K562 (cell line): ENCODE data around the gene MCCD1. TPM values are rescaled to one million over a fixed set of nuclear protein-coding genes. Genes with fewer than 3 reads are reported as not detected.

Experiments used
- BDP1 ChIP-seq: IDR thresholded peaks from 3 replicates; pipeline ENCODE4 v1.6.1; 2011; ENCODE audit not compliant: insufficient read length, insufficient read depth
- GATA2 ChIP-seq: sonication (generic); formaldehyde crosslinking; IDR thresholded peaks from 2 replicates; pipeline ENCODE4 v1.4.0; 2020; ENCODE audit warnings: mild to moderate bottlenecking, missing genetic modification reagents
- NR2C2 ChIP-seq, 2 experiments: fragments of 200-800 bp in 1 of 2; sonication (Bioruptor generic) in 1 of 2; sonication (generic) in 1 of 2; formaldehyde crosslinking in 1 of 2; IDR thresholded peaks; 2 replicates each; pipeline versions ENCODE4 v1.6.1 to v1.8.0; 2016 to 2022; ENCODE audit warnings: mild to moderate bottlenecking in 1 of 2, missing compliant biosample characterization in 1 of 2, missing genetic modification characterization in 1 of 2, missing genetic modification reagents in 1 of 2
- PHTF2 ChIP-seq: fragments of 250-450 bp; sonication (Bioruptor Pico); IDR thresholded peaks from 2 replicates; pipeline ENCODE4 v1.5.0; 2021; ENCODE audit warnings: mild to moderate bottlenecking
- STAT6 ChIP-seq: sonication (generic); formaldehyde crosslinking; IDR thresholded peaks from 2 replicates; pipeline ENCODE4 v1.8.1; 2023; ENCODE audit warnings: mild to moderate bottlenecking, missing genetic modification reagents
- ZBTB40 ChIP-seq, 2 experiments: fragments of 450-650 bp in 1 of 2; sonication (generic) in 1 of 2; formaldehyde crosslinking in 1 of 2; IDR thresholded peaks; 2 replicates each; pipeline versions ENCODE4 v1.7.1 to v1.9.0; 2016 to 2022; ENCODE audit warnings: inconsistent platforms in 1 of 2, mild to moderate bottlenecking in 1 of 2, missing genetic modification reagents in 1 of 2
- ZBTB43 ChIP-seq: sonication (generic); formaldehyde crosslinking; IDR thresholded peaks from 2 replicates; pipeline ENCODE4 v1.8.0; 2023; ENCODE audit warnings: mild to moderate bottlenecking, missing genetic modification reagents
- ZNF507 ChIP-seq: conservative IDR thresholded peaks from 2 replicates; pipeline ENCODE4 v1.6.1; 2017; ENCODE audit warnings: missing genetic modification characterization, missing compliant biosample characterization
- polyA plus RNA-seq, 8 experiments: library from polyadenylated mRNA; depleted of rRNA in 4 of 8; stranded (reverse) in 5 of 8; unstranded in 3 of 8; fragments of >200 nt; fragmentation: Nextera tagmentation in 2 of 8; fragmentation: Illumina TruSeq in 1 of 8; extraction: Ambion mirVana in 2 of 8; extraction: Trizol in 1 of 8; gene quantifications; 2 replicates each; pipeline versions ENCODE4 v1.2.1 to v1.2.3, GENCODE V29; 2011 to 2014; ENCODE audit warnings: inconsistent platforms in 1 of 8, missing spikeins in 1 of 8
- total RNA-seq, 7 experiments: library from RNA; depleted of rRNA in 6 of 7; stranded (reverse); fragments of >200 nt in 6 of 7; fragmentation: Illumina TruSeq in 2 of 7; extraction: Trizol in 2 of 7; gene quantifications; 2 replicates each; pipeline versions ENCODE4 v1.2.1 to v1.2.3, GENCODE V29; 2011 to 2021; ENCODE audit warnings: low replicate concordance in 1 of 7

The MCCD1 gene
- total and polyA plus RNA-seq, 9 of the 15 experiments (the other 6 are each of a cell fraction or from before 2014, with no cell fraction given) = not detected

GRCh38 chr6:31534521-31535040, 5.8 kb downstream of the MCCD1 start (continued):
- TF ChIP-seq PHTF2 (CRISPR knock-in tag) (no peak), ZBTB40 (IDR thresholded peaks at IDR 0.05) (no peak), ZBTB40 (CRISPR knock-in tag; IDR thresholded peaks at IDR 0.05) (no peak; the same call in 1 of the 2 replicates), ZNF507 (tag) (no peak), NR2C2 (CRISPR knock-in tag; IDR thresholded peaks at IDR 0.05) (0 out of 2 replicates have a peak, but pooled peaks have one; percentile 35), NR2C2 (tag; IDR thresholded peaks at IDR 0.05) (no peak), ZBTB43 (no peak), BDP1 (no peak), STAT6 (CRISPR knock-in tag) (no peak), GATA2 (CRISPR knock-in tag) (no peak)
